B cell (primary cell): ENCODE data around the gene CALCOCO1. TPM values are rescaled to one million over a fixed set of nuclear protein-coding genes. Genes with fewer than 3 reads are reported as not detected.

Experiments used
- ATAC-seq: fragments of 200-7000 bp; cut with Tn5 transposase; one replicate; pipeline ENCODE4 v1.10.0; 2021; ENCODE audit warnings: low read depth, mild to moderate bottlenecking, moderate number of reproducible peaks, moderate library complexity
- CTCF ChIA-PET: fragments of 350-600 bp; sonication (Branson Sonifier 250); formaldehyde crosslinking; loops from one replicate; lab custom pipeline; 2021; ENCODE audit warnings: antibody characterized with exemption, inconsistent platforms; lab: Charles Lee
- POLR2A ChIA-PET: fragments of 350-600 bp; sonication (Branson Sonifier 250); formaldehyde crosslinking; loops from one replicate; lab custom pipeline; 2021; ENCODE audit warnings: antibody characterized with exemption; lab: Charles Lee
- DNase-seq: peaks from one replicate; pipeline ENCODE4 v3.0.0; 2013
- H2AFZ ChIP-seq: 2 replicates; pipeline ENCODE4 v1.6.1; 2012; ENCODE audit warnings: mild to moderate bottlenecking, low read depth, low read length; ENCODE audit not compliant: insufficient read depth, poor library complexity, severe bottlenecking
- H3K27ac ChIP-seq, 2 donors: 1 replicate in 1 of 2; 2 replicates in 1 of 2; pipeline ENCODE4 v1.5.1; 2012 to 2013; ENCODE audit warnings: low read length in 2 of 2, mild to moderate bottlenecking in 2 of 2, moderate library complexity in 1 of 2
- H3K27me3 ChIP-seq, 4 experiments: fragments of 200-600 bp in 1 of 4; sonication (generic) in 1 of 4; replicated peaks in 1 of 4; 1 replicate in 2 of 4; 2 replicates in 2 of 4; pipeline versions ENCODE4 v1.6.1 to v1.7.0; 2013 to 2016; ENCODE audit warnings: low read length in 3 of 4, mild to moderate bottlenecking in 2 of 4, mixed read lengths in 1 of 4, moderate library complexity in 1 of 4; ENCODE audit not compliant: insufficient read depth in 4 of 4, control insufficient read depth in 3 of 4; ENCODE audit errors: control extremely low read depth in 1 of 4
- H3K36me3 ChIP-seq, 2 experiments: replicated peaks in 1 of 2; 1 replicate in 1 of 2; 2 replicates in 1 of 2; pipeline versions ENCODE4 v1.6.1 to v1.7.1; 2013; ENCODE audit warnings: low read length in 1 of 2; ENCODE audit not compliant: insufficient read depth in 2 of 2, control insufficient read depth in 1 of 2; ENCODE audit errors: control extremely low read depth in 1 of 2, extremely low read depth in 1 of 2
- H3K4me1 ChIP-seq, 2 donors: fragments of 200-600 bp in 1 of 2; sonication (generic) in 1 of 2; 1 replicate in 1 of 2; 2 replicates in 1 of 2; pipeline versions ENCODE4 v1.5.1 to v1.6.1; 2013 to 2017; ENCODE audit warnings: low read length in 2 of 2; ENCODE audit not compliant: control insufficient read depth in 2 of 2, insufficient read depth in 2 of 2
- H3K4me2 ChIP-seq: replicated peaks from 2 replicates; pipeline ENCODE3; 2012; ENCODE audit warnings: mild to moderate bottlenecking, low read depth, low read length; ENCODE audit not compliant: poor library complexity, severe bottlenecking
- H3K4me3 ChIP-seq, 5 experiments: fragments of 200-600 bp in 1 of 5; sonication (generic) in 1 of 5; 1 replicate in 3 of 5; 2 replicates in 2 of 5; pipeline versions ENCODE4 v1.5.1 to v1.7.0; 2011 to 2016; ENCODE audit warnings: low read length in 4 of 5, mild to moderate bottlenecking in 4 of 5, low read depth in 2 of 5, control low read depth in 1 of 5, moderate library complexity in 1 of 5; ENCODE audit not compliant: insufficient read depth in 1 of 5; ENCODE audit errors: control extremely low read depth in 1 of 5, extremely low read depth in 1 of 5
- H3K79me2 ChIP-seq: fragments of 200-600 bp; sonication (generic); one replicate; pipeline ENCODE4 v1.6.0; 2016; ENCODE audit warnings: low read length; ENCODE audit not compliant: control insufficient read depth, insufficient read depth
- H3K9ac ChIP-seq: fragments of 200-600 bp; sonication (generic); 2 replicates; pipeline ENCODE4 v1.6.1; 2017; ENCODE audit warnings: mild to moderate bottlenecking, low read length, moderate library complexity
- H3K9me3 ChIP-seq, 3 donors: one replicate each; pipeline versions ENCODE4 v1.6.1 to v1.7.1; 2013; ENCODE audit warnings: low read length in 2 of 3; ENCODE audit not compliant: control insufficient read depth in 2 of 3, insufficient read depth in 1 of 3; ENCODE audit errors: control extremely low read depth in 1 of 3
- H4K20me1 ChIP-seq: 2 replicates; pipeline ENCODE4 v1.6.0; 2012; ENCODE audit warnings: mild to moderate bottlenecking, low read length; ENCODE audit not compliant: insufficient read depth, control insufficient read depth, poor library complexity, severe bottlenecking
- H3K27ac Mint-ChIP-seq: one replicate; pipeline ENCODE4 v1.8.0; 2021; ENCODE audit warnings: mixed read lengths
- H3K27me3 Mint-ChIP-seq: one replicate; pipeline ENCODE4 v1.8.0; 2021; ENCODE audit warnings: mixed read lengths
- H3K4me1 Mint-ChIP-seq: one replicate; pipeline ENCODE4 v1.8.0; 2021; ENCODE audit warnings: mixed read lengths
- H3K4me3 Mint-ChIP-seq: one replicate; pipeline ENCODE4 v1.8.0; 2021; ENCODE audit warnings: mixed read lengths
- H3K9me3 Mint-ChIP-seq: one replicate; pipeline ENCODE4 v1.8.0; 2022; ENCODE audit warnings: mixed read lengths; ENCODE audit not compliant: insufficient read depth
- EZH2 ChIP-seq: IDR thresholded peaks from 2 replicates; pipeline ENCODE4 v1.6.1; 2012; ENCODE audit warnings: borderline replicate concordance, low read depth, mild to moderate bottlenecking, moderate library complexity, low read length; ENCODE audit not compliant: insufficient read depth, poor library complexity, severe bottlenecking
- WGBS: methylation state at CpG from one replicate; pipeline ENCODE4 v1.1.5; 2013; ENCODE audit warnings: missing lambda C conversion rate; ENCODE audit not compliant: insufficient coverage; 5-methylcytosine and 5-hydroxymethylcytosine counted together
- intact Hi-C: fragments of 100-400 bp; cut with micrococcal nuclease; formaldehyde crosslinking; loops from one replicate; pipeline ENCODE4 v1.10.0; 2022
- polyA plus RNA-seq: library from polyadenylated mRNA; depleted of rRNA; stranded (reverse); fragments of >200 nt; gene quantifications from 2 replicates; pipeline ENCODE4 v1.2.3, GENCODE V29; 2012
- total RNA-seq, 2 donors: library from RNA; stranded (reverse); fragments of 120-200 nt in 1 of 2; gene quantifications; 1 replicate in 1 of 2; 2 replicates in 1 of 2; pipeline versions ENCODE4 v1.2.3 to v1.2.4, GENCODE V29; 2013 to 2022
- TF ChIP-seq, protein P1 (sequence below): fragments of 200-600 bp; IDR thresholded peaks from one replicate; pipeline ENCODE4 v1.8.0; 2022; ENCODE audit warnings: antibody characterized with exemption, mild to moderate bottlenecking

The CALCOCO1 gene
- total and polyA plus RNA-seq, 2 donors (not counting 1 experiment from before 2014, with no cell fraction given): 169 to 179 TPM

DNA sequence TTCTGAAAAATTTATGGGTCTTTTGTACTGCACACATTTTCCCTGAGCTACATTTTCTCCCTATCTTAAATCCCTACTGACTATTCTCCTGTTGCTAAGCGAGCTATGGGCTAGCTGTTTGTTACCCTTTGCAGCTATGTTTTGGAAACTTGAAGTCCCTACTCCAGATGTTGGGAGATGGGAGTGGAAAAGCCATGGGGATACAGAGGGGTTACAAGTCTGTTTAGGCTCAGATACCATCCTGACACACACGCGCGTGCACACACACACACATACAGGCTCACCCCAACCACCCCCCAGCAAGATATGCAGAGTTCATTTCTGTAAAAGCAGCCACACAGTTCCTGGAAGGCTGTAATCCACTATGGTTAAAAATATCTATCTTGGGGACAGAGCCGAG lies 67.2 kb downstream of the CALCOCO1 start:
- H3K4me3 ChIP-seq: no peak overlapping the region
- POLR2A ChIA-PET: no interaction called here
- H3K4me2 ChIP-seq: no peak overlapping the region
- no peaks in the 10 kb centered on the region for H3K27me3 ChIP-seq
- H3K27me3 Mint-ChIP-seq: no peaks in the 10 kb centered on the region
- intact Hi-C loops: no loop called here
- H3K79me2 ChIP-seq: no peaks in the 10 kb centered on the region
- no peaks in the 10 kb centered on the region for H3K9me3 Mint-ChIP-seq
- H3K9ac ChIP-seq: no peak overlapping the region
- no peaks in the 10 kb centered on the region for H3K4me1 Mint-ChIP-seq
- no peak overlapping the region for H3K27ac Mint-ChIP-seq
- no peaks in the 10 kb centered on the region for H3K4me1 ChIP-seq
- H4K20me1 ChIP-seq: no peaks in the 10 kb centered on the region
- H2AFZ ChIP-seq: no peak overlapping the region
- no CpG with 5 or more reads among the region's 5 CpGs for WGBS
- ATAC-seq (no peak), DNase-seq (no peak)
- peaks cover 4 to 13% of the 10 kb centered on the region in 2 experiments for H3K36me3 ChIP-seq
- no peak overlapping the region for H3K4me3 Mint-ChIP-seq
- H3K27ac ChIP-seq: no peak overlapping the region
- H3K9me3 ChIP-seq: no peaks in the 10 kb centered on the region
- TF ChIP-seq, protein P1, sequence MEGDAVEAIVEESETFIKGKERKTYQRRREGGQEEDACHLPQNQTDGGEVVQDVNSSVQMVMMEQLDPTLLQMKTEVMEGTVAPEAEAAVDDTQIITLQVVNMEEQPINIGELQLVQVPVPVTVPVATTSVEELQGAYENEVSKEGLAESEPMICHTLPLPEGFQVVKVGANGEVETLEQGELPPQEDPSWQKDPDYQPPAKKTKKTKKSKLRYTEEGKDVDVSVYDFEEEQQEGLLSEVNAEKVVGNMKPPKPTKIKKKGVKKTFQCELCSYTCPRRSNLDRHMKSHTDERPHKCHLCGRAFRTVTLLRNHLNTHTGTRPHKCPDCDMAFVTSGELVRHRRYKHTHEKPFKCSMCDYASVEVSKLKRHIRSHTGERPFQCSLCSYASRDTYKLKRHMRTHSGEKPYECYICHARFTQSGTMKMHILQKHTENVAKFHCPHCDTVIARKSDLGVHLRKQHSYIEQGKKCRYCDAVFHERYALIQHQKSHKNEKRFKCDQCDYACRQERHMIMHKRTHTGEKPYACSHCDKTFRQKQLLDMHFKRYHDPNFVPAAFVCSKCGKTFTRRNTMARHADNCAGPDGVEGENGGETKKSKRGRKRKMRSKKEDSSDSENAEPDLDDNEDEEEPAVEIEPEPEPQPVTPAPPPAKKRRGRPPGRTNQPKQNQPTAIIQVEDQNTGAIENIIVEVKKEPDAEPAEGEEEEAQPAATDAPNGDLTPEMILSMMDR: no peak
- TF ChIP-seq EZH2: no peak
- CTCF ChIA-PET: no interaction called here

DNA sequence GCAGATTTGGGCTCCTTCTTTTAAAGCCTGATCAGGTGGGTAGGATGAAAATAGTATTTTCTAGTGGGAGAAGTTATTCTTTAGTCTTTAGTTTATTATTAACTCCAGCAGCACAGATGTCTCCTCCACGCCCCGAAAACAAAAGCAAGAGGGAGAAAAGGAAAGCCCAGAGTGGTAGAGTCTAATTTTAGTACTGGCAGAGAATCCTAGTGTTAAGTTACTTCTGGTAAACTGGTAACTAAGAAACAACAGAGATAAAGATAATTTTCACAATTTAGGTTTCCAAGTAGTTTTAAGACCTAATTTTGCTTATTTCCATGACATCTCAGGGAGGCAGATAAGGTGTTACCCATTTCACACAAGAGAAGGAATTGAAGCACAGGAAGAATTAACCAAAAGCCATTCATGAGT lies 67.7 kb downstream of the CALCOCO1 start:
- intact Hi-C loops: no loop called here
- CTCF ChIA-PET: no interaction called here
- no peak for DNase-seq

More for the DNA sequence above, 67.7 kb downstream of the CALCOCO1 start:
- Histone ChIP-seq H3K27ac (no peak overlapping the region), H3K9ac (no peak overlapping the region), H3K4me3 (no peak overlapping the region), H3K79me2 (no peaks in the 10 kb centered on the region), H3K4me1 (no peaks in the 10 kb centered on the region), H3K9me3 (no peaks in the 10 kb centered on the region), H3K4me2 (no peak overlapping the region), H3K36me3 (peaks cover 3 to 8% of the 10 kb centered on the region in 2 experiments), H2AFZ (no peak overlapping the region), H3K27me3 (no peaks in the 10 kb centered on the region), H4K20me1 (no peaks in the 10 kb centered on the region)
- Mint-ChIP-seq H3K4me3 (no peak overlapping the region), H3K4me1 (no peaks in the 10 kb centered on the region), H3K27me3 (no peaks in the 10 kb centered on the region), H3K27ac (no peak overlapping the region), H3K9me3 (no peaks in the 10 kb centered on the region)
- TF ChIP-seq, protein P1: no peak
- no peak for TF ChIP-seq EZH2
- no CpG with 5 or more reads among the region's 2 CpGs for WGBS
- no peak for ATAC-seq
- POLR2A ChIA-PET: no interaction called here
